OCI-LY1 (cell line): ENCODE data around the gene TXNDC11.
"Not testable (repeated sequence)": the region's sequence is repeated elsewhere in the genome, so short reads cannot be mapped to it uniquely, and the experiment has no call there.

Experiments used
- H2AFZ ChIP-seq: fragments of 200-600 bp; sonication (generic), shearing (Covaris generic); 2 replicates; pipeline ENCODE4 v1.6.0; 2014; ENCODE audit warnings: antibody characterized with exemption, mild to moderate bottlenecking, low read length
- H3F3A ChIP-seq: fragments of 200-600 bp; sonication (generic), shearing (Covaris generic); 2 replicates; pipeline ENCODE4 v1.6.0; 2014; ENCODE audit warnings: mild to moderate bottlenecking, antibody characterized with exemption, low read length, moderate library complexity; ENCODE audit not compliant: insufficient read depth
- H3K27ac ChIP-seq: fragments of 200-600 bp; sonication (generic); 2 replicates; pipeline ENCODE4 v1.5.1; 2014; ENCODE audit warnings: low read length, mixed run types, mild to moderate bottlenecking, low read depth; ENCODE audit not compliant: poor library complexity, severe bottlenecking
- H3K27me3 ChIP-seq: fragments of 200-600 bp; sonication (generic); 2 replicates; pipeline ENCODE4 v1.6.0; 2014; ENCODE audit warnings: antibody characterized with exemption, mild to moderate bottlenecking, low read length, moderate library complexity; ENCODE audit not compliant: insufficient read depth
- H3K36me3 ChIP-seq: fragments of 200-600 bp; sonication (generic); 2 replicates; pipeline ENCODE4 v1.6.1; 2014; ENCODE audit warnings: mild to moderate bottlenecking, antibody characterized with exemption, low read length, moderate library complexity, mixed read lengths; ENCODE audit not compliant: insufficient read depth
- H3K4me1 ChIP-seq: fragments of 200-600 bp; sonication (generic); 2 replicates; pipeline ENCODE4 v1.5.1; 2014; ENCODE audit warnings: mild to moderate bottlenecking, low read length, moderate library complexity; ENCODE audit not compliant: insufficient read depth, severe bottlenecking
- H3K4me2 ChIP-seq: fragments of 200-600 bp; sonication (generic), shearing (Covaris generic); 2 replicates; pipeline ENCODE4 v1.6.1; 2014; ENCODE audit warnings: low read length
- H3K4me3 ChIP-seq: fragments of 200-600 bp; sonication (generic); 2 replicates; pipeline ENCODE4 v1.5.1; 2014; ENCODE audit warnings: low read length, low read depth, mild to moderate bottlenecking, mixed read lengths; ENCODE audit not compliant: poor library complexity, severe bottlenecking
- H3K79me2 ChIP-seq: fragments of 200-600 bp; shearing (Covaris generic); 2 replicates; pipeline ENCODE4 v1.6.1; 2016; ENCODE audit warnings: mixed run types, low read length, mixed read lengths; ENCODE audit not compliant: insufficient read depth
- H3K9ac ChIP-seq: fragments of 200-600 bp; sonication (generic), shearing (Covaris generic); 2 replicates; pipeline ENCODE4 v1.6.1; 2014; ENCODE audit warnings: mild to moderate bottlenecking, low read length, mixed read lengths
- H3K9me2 ChIP-seq: fragments of 200-600 bp; sonication (generic), shearing (Covaris generic); 2 replicates; pipeline ENCODE4 v1.6.1; 2014; ENCODE audit warnings: low read depth, mild to moderate bottlenecking, low read length, mixed read lengths
- H3K9me3 ChIP-seq: fragments of 200-600 bp; shearing (Covaris generic); 2 replicates; pipeline ENCODE4 v1.6.1; 2014; ENCODE audit warnings: low read length, mixed read lengths
- H4K20me1 ChIP-seq: fragments of 200-600 bp; sonication (generic), shearing (Covaris generic); 2 replicates; pipeline ENCODE4 v1.6.0; 2016; ENCODE audit warnings: mild to moderate bottlenecking, low read length; ENCODE audit not compliant: insufficient read depth
- CTCF ChIP-seq: fragments of 200-600 bp; sonication (generic), shearing (Covaris generic); IDR thresholded peaks from 2 replicates; pipeline ENCODE4 v1.5.1; 2017; ENCODE audit warnings: mild to moderate bottlenecking, antibody characterized with exemption, low read length, moderate library complexity, mixed read lengths
- EZH2 ChIP-seq: fragments of 200-600 bp; sonication (generic), shearing (Covaris generic); IDR thresholded peaks from 2 replicates; pipeline ENCODE4 v1.8.0; 2017; ENCODE audit warnings: borderline replicate concordance, mixed run types, mild to moderate bottlenecking, antibody characterized with exemption, low read length, moderate library complexity, mixed read lengths

Gene TXNDC11

GRCh38 chr16:11742536-11743307 is at the start of gene TXNDC11:
TSS of gene TXNDC11 (minus strand) at chr16:11742857. CDS start at chr16:11742730, 127 bp downstream.
- Histone ChIP-seq H3K4me3 (peak within 1 kb of the TSS; percentile 93), H3K79me2 (peaks cover 44% of the 10 kb centered on the region), H3K36me3 (no peaks in the 10 kb centered on the region), H3F3A (peaks cover 4% of the 10 kb centered on the region; the same call in 1 of the 2 replicates), H3K4me1 (peaks cover 51% of the 10 kb centered on the region), H3K9me2 (no peaks in the 10 kb centered on the region), H3K9ac (peak within 1 kb of the TSS; percentile 90), H3K27me3 (no peaks in the 10 kb centered on the region), H3K9me3 (no peaks in the 10 kb centered on the region), H2AFZ (no peak within 1 kb of the TSS), H3K27ac (peak within 1 kb of the TSS; percentile 79), H4K20me1 (no peaks in the 10 kb centered on the region), H3K4me2 (peak within 1 kb of the TSS; percentile 69)
- TF ChIP-seq CTCF (no peak), EZH2 (no peak)

- H2AFZ ChIP-seq, result no peak overlapping the region
- no peak overlapping the region; the same call in 1 of the 2 replicates for H3K9ac ChIP-seq
- peaks cover 10% of the 10 kb centered on the region; the same call in 1 of the 2 replicates for H3K36me3 ChIP-seq
- peaks cover 5% of the 10 kb centered on the region; the same call in 1 of the 2 replicates for H3F3A ChIP-seq
- H3K9me2 ChIP-seq, result no peaks in the 10 kb centered on the region
- H3K79me2 ChIP-seq, result peaks cover 71% of the 10 kb centered on the region
- no peak overlapping the region for H3K4me2 ChIP-seq
- H3K4me1 ChIP-seq, result peaks cover 73% of the 10 kb centered on the region
- TF ChIP-seq CTCF, result no peak
- TF ChIP-seq EZH2, result no peak
- H3K9me3 ChIP-seq, result no peaks in the 10 kb centered on the region
- H4K20me1 ChIP-seq, result no peaks in the 10 kb centered on the region
- H3K27me3 ChIP-seq, result no peaks in the 10 kb centered on the region
- H3K4me3 ChIP-seq, result no peak overlapping the region
- peak overlapping the region; percentile 55 for H3K27ac ChIP-seq
Measured at GRCh38 chr16:11791144-11791828, 48.6 kb upstream of the TXNDC11 start.

GRCh38 chr16:11788914-11789313 is 46.3 kb upstream of the TXNDC11 start:
- Histone ChIP-seq H3K4me2 (no peak overlapping the region), H2AFZ (no peak overlapping the region), H3K9me3 (no peaks in the 10 kb centered on the region), H3K4me3 (no peak overlapping the region), H3K36me3 (peaks cover 4% of the 10 kb centered on the region; the same call in 1 of the 2 replicates), H3K27ac (no peak overlapping the region), H3K9ac (no peak overlapping the region), H3K4me1 (peaks cover 66% of the 10 kb centered on the region), H3K79me2 (peaks cover 54% of the 10 kb centered on the region), H3F3A (peaks cover 1% of the 10 kb centered on the region; the same call in 1 of the 2 replicates), H3K27me3 (no peaks in the 10 kb centered on the region), H3K9me2 (no peaks in the 10 kb centered on the region), H4K20me1 (no peaks in the 10 kb centered on the region)
- TF ChIP-seq CTCF, result no peak
- no peak for TF ChIP-seq EZH2

- H4K20me1 ChIP-seq, H3K9me2 ChIP-seq, H3K9me3 ChIP-seq, H3K4me2 ChIP-seq, H2AFZ ChIP-seq, H3K9ac ChIP-seq, H3K36me3 ChIP-seq, H3K27me3 ChIP-seq, H3K4me3 ChIP-seq: not testable (repeated sequence)
- Histone ChIP-seq H3K79me2 (peaks cover 35% of the 10 kb centered on the region), H3K4me1 (peaks cover 71% of the 10 kb centered on the region), H3K27ac (peak overlapping the region; percentile 30), H3F3A (peaks cover 14% of the 10 kb centered on the region)
Measured at GRCh38 chr16:11784980-11785599, 42.4 kb upstream of the TXNDC11 start.

- peaks cover 71% of the 10 kb centered on the region for H3K4me1 ChIP-seq
- not testable (repeated sequence) for H3K4me3 ChIP-seq, H4K20me1 ChIP-seq, H3K9me2 ChIP-seq, H3K9ac ChIP-seq, H3K4me2 ChIP-seq, H3K9me3 ChIP-seq, H3K27me3 ChIP-seq, H2AFZ ChIP-seq
- peaks cover 12% of the 10 kb centered on the region; the same call in 1 of the 2 replicates for H3K36me3 ChIP-seq
- H3K27ac ChIP-seq, result peak overlapping the region; percentile 92
- H3K79me2 ChIP-seq, result peaks cover 30% of the 10 kb centered on the region
- peaks cover 14% of the 10 kb centered on the region for H3F3A ChIP-seq
Measured at GRCh38 chr16:11784381-11784780, 41.7 kb upstream of the TXNDC11 start.
